ENCODE data around the gene AKAP13.

GRCh38 chr15:85414495-85414894 lies 34.1 kb downstream of the AKAP13 start:
- TF ChIP-seq, protein P1, sequence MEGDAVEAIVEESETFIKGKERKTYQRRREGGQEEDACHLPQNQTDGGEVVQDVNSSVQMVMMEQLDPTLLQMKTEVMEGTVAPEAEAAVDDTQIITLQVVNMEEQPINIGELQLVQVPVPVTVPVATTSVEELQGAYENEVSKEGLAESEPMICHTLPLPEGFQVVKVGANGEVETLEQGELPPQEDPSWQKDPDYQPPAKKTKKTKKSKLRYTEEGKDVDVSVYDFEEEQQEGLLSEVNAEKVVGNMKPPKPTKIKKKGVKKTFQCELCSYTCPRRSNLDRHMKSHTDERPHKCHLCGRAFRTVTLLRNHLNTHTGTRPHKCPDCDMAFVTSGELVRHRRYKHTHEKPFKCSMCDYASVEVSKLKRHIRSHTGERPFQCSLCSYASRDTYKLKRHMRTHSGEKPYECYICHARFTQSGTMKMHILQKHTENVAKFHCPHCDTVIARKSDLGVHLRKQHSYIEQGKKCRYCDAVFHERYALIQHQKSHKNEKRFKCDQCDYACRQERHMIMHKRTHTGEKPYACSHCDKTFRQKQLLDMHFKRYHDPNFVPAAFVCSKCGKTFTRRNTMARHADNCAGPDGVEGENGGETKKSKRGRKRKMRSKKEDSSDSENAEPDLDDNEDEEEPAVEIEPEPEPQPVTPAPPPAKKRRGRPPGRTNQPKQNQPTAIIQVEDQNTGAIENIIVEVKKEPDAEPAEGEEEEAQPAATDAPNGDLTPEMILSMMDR (IDR thresholded peaks at IDR 0.05), result no peak
- TF ChIP-seq POLR2A (IDR thresholded peaks at IDR 0.05), result no peak

All from breast epithelium (tissue), 3 donors.